Gastroesophageal sphincter (tissue), 4 donors: ENCODE measurements around the gene ADM2. TPM values are rescaled to one million over a fixed set of nuclear protein-coding genes. Genes with fewer than 3 reads are reported as not detected.

Experiments
- ATAC-seq: fragments of 150-250 bp; one replicate; pipeline ENCODE4 v1.9.1; 2016; ENCODE audit warnings: mild to moderate bottlenecking, moderate library complexity
- H3K27ac ChIP-seq, 4 donors: fragments of 200-600 bp; sonication (generic) in 3 of 4; 1 replicate in 3 of 4; 2 replicates in 1 of 4; pipeline ENCODE4 v1.5.1; 2016 to 2019
- H3K27me3 ChIP-seq: fragments of 200-600 bp; sonication (generic); one replicate; pipeline ENCODE4 v1.5.1; 2019
- H3K36me3 ChIP-seq, 2 donors: fragments of 200-600 bp; sonication (generic); one replicate each; pipeline ENCODE4 v1.5.1; 2019; ENCODE audit warnings: control low read depth in 1 of 2
- H3K4me1 ChIP-seq, 3 donors: fragments of 200-600 bp; sonication (generic); 1 replicate in 2 of 3; 2 replicates in 1 of 3; pipeline ENCODE4 v1.5.1; 2016 to 2019; ENCODE audit warnings: control low read depth in 2 of 3
- H3K4me3 ChIP-seq, 2 donors: fragments of 200-600 bp; sonication (generic); one replicate each; pipeline ENCODE4 v1.5.1; 2019; ENCODE audit warnings: mild to moderate bottlenecking in 1 of 2, moderate library complexity in 1 of 2
- H3K9me3 ChIP-seq, 3 donors: fragments of 200-600 bp; sonication (generic); one replicate each; pipeline ENCODE4 v1.5.1; 2017 to 2019; ENCODE audit warnings: control low read depth in 2 of 3
- EP300 ChIP-seq: sonication (generic); formaldehyde crosslinking; IDR thresholded peaks from one replicate; pipeline ENCODE4 v1.6.1; 2017; ENCODE audit warnings: antibody characterized with exemption, mild to moderate bottlenecking
- POLR2A ChIP-seq, 2 donors: fragments of 450-650 bp; IDR thresholded peaks; one replicate each; pipeline ENCODE4 v1.6.1; 2017; ENCODE audit warnings: antibody characterized with exemption in 2 of 2, mild to moderate bottlenecking in 2 of 2, moderate library complexity in 1 of 2
- POLR2AphosphoS5 ChIP-seq: sonication (generic); formaldehyde crosslinking; IDR thresholded peaks from one replicate; pipeline ENCODE4 v1.6.1; 2017; ENCODE audit warnings: antibody characterized with exemption
- WGBS, 2 donors: methylation state at CpG; one replicate each; pipeline ENCODE4 v1.1.5; 2018; ENCODE audit warnings: low coverage in 1 of 2; 5-methylcytosine and 5-hydroxymethylcytosine counted together
- total RNA-seq, 4 donors: library from RNA; depleted of rRNA; stranded (reverse); fragments of >200 nt; gene quantifications; one replicate each; pipeline ENCODE4 v1.1.0, GENCODE V29; 2016
- TF ChIP-seq, protein P1 (sequence below), 4 experiments: fragments of 200-600 bp in 2 of 4; fragments of 450-650 bp in 2 of 4; sonication (generic) in 1 of 4; IDR thresholded peaks; one replicate each; pipeline ENCODE4 v1.5.1; 2017 to 2019; ENCODE audit warnings: antibody characterized with exemption in 4 of 4, mild to moderate bottlenecking in 2 of 4, moderate library complexity in 2 of 4

The ADM2 gene
- total RNA-seq, 4 donors from 2014 or later: 0.40 TPM; not detected in 3

- 30% methylated on average over 2 of the region's 97 CpGs; no CpG with 5 or more reads in 1 of the 2 donors for WGBS, 2 donors
- ATAC-seq: peak; percentile 98
- Histone ChIP-seq H3K4me1 (peaks cover 0 to 50% (median 43%) of the 10 kb centered on the region in 3 donors), H3K9me3 (no peaks in the 10 kb centered on the region), H3K27ac (peak within 1 kb of the TSS; percentile 44 to 94 (median 91)), H3K4me3 (peak within 1 kb of the TSS; percentile 72 to 96), H3K27me3 (peaks cover 14% of the 10 kb centered on the region), H3K36me3 (peaks cover 0 to 8% of the 10 kb centered on the region in 2 donors)
- peak; percentile 65 to 91 for TF ChIP-seq POLR2A (IDR thresholded peaks at IDR 0.05)
- TF ChIP-seq, protein P1, sequence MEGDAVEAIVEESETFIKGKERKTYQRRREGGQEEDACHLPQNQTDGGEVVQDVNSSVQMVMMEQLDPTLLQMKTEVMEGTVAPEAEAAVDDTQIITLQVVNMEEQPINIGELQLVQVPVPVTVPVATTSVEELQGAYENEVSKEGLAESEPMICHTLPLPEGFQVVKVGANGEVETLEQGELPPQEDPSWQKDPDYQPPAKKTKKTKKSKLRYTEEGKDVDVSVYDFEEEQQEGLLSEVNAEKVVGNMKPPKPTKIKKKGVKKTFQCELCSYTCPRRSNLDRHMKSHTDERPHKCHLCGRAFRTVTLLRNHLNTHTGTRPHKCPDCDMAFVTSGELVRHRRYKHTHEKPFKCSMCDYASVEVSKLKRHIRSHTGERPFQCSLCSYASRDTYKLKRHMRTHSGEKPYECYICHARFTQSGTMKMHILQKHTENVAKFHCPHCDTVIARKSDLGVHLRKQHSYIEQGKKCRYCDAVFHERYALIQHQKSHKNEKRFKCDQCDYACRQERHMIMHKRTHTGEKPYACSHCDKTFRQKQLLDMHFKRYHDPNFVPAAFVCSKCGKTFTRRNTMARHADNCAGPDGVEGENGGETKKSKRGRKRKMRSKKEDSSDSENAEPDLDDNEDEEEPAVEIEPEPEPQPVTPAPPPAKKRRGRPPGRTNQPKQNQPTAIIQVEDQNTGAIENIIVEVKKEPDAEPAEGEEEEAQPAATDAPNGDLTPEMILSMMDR (IDR thresholded peaks at IDR 0.05): no peak
Measured at GRCh38 chr22:50474710-50475651, 6.4 kb upstream of the ADM2 start, which contains the start of gene SBF1. SBF1 (minus strand) TSS chr22:50475035; CDS start chr22:50474840, 195 bp downstream.

GRCh38 chr22:50475652-50476002 is 5.7 kb upstream of the ADM2 start:
- no peak for ATAC-seq
- peaks cover 0 to 8% of the 10 kb centered on the region in 2 donors for H3K36me3 ChIP-seq
- WGBS, 2 donors: 76% methylated on average over 6 of the region's 6 CpGs; no CpG with 5 or more reads in 1 of the 2 donors
- peaks cover 0 to 44% (median 36%) of the 10 kb centered on the region in 3 donors for H3K4me1 ChIP-seq
- no peak for TF ChIP-seq EP300
- no peak for TF ChIP-seq POLR2AphosphoS5
- H3K27me3 ChIP-seq: peaks cover 20% of the 10 kb centered on the region
- no peaks in the 10 kb centered on the region for H3K9me3 ChIP-seq
- H3K27ac ChIP-seq: peak overlapping the region in 3 of 4 donors; percentile 89 to 94 (median 93)
- H3K4me3 ChIP-seq: peak overlapping the region in 1 of 2 donors; percentile 96

DNA sequence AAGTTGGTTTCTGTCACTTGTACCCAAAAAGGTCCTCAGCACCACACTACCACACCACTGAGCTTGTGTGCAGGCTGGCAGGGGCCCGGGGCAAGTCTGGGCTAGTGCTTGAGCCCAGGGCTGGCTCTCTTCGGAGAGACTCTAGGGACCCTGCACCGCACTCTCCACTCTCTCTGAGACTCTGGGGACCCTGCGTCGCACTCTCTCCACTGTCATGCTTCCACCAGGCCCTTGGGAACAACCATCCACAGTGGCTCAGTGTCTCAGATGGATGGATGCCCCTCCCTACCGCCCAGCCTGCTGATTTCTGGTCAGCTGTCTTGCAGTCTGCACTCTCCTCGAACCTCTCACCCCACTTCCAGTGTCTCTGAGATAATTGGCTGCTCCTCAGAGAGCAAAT is 4.5 kb upstream of the ADM2 start:
- Histone ChIP-seq H3K9me3 (no peaks in the 10 kb centered on the region), H3K27ac (no peak overlapping the region), H3K4me1 (peaks cover 0 to 43% (median 24%) of the 10 kb centered on the region in 3 donors), H3K36me3 (peaks cover 0 to 2% of the 10 kb centered on the region in 2 donors), H3K27me3 (peaks cover 33% of the 10 kb centered on the region), H3K4me3 (no peak overlapping the region)
- no peak for ATAC-seq
- no peak for TF ChIP-seq EP300
- TF ChIP-seq POLR2AphosphoS5: no peak
- 50 to 72% methylated on average over 1 to 6 of the region's 7 CpGs for WGBS, 2 donors

- no peak for TF ChIP-seq POLR2AphosphoS5
- Histone ChIP-seq H3K27me3 (peaks cover 43% of the 10 kb centered on the region), H3K27ac (no peak overlapping the region), H3K9me3 (no peaks in the 10 kb centered on the region), H3K4me1 (peaks cover 0 to 40% (median 15%) of the 10 kb centered on the region in 3 donors), H3K4me3 (no peak overlapping the region), H3K36me3 (no peaks in the 10 kb centered on the region)
- no peak for ATAC-seq
- WGBS, 2 donors: no CpG with 5 or more reads among the region's 12 CpGs
Measured at GRCh38 chr22:50477923-50478322, 3.4 kb upstream of the ADM2 start.

DNA sequence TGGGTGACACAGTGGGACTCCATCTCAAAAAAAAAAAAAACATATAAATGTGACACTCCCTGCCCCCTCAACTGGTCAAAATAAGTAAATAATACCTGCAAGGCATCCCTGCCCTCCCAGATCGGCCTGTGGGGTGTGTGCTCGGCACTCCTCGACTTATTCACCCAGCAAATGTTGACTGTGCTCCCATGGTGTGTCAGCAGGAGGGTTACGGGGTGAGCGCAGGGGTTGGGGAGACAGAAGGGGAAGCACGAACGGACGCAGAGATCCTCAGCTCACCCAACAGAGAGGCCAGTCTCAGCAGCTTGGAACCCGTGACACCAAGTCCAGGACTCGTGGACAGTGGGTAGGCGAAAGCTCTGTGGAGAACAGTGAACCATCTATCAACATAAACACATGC is 1.6 kb upstream of the ADM2 start:
- Histone ChIP-seq H3K27me3 (peaks cover 61% of the 10 kb centered on the region), H3K9me3 (no peaks in the 10 kb centered on the region), H3K27ac (no peak overlapping the region), H3K4me1 (peaks cover 0 to 27% (median 6%) of the 10 kb centered on the region in 3 donors), H3K4me3 (no peak overlapping the region), H3K36me3 (no peaks in the 10 kb centered on the region)
- TF ChIP-seq EP300 (no peak), POLR2A (IDR thresholded peaks at IDR 0.05) (no peak), POLR2AphosphoS5 (no peak)
- TF ChIP-seq, protein P1 (IDR thresholded peaks at IDR 0.05): no peak
- WGBS, 2 donors: 60 to 75% methylated on average over 9 to 11 of the region's 11 CpGs
- no peak for ATAC-seq

- no CpG with 5 or more reads among the region's 45 CpGs for WGBS, 2 donors
- H3K4me1 ChIP-seq: peaks cover 0 to 19% (median 0%) of the 10 kb centered on the region in 3 donors
- ATAC-seq: no peak
Measured at GRCh38 chr22:50481045-50481439, 301 bp upstream of the ADM2 start.

More at GRCh38 chr22:50481045-50481439, 301 bp upstream of the ADM2 start:
- H3K9me3 ChIP-seq: no peaks in the 10 kb centered on the region
- H3K27ac ChIP-seq: no peak overlapping the region
- peaks cover 75% of the 10 kb centered on the region for H3K27me3 ChIP-seq
- H3K36me3 ChIP-seq: no peaks in the 10 kb centered on the region
- no peak for TF ChIP-seq EP300
- TF ChIP-seq, protein P1 (IDR thresholded peaks at IDR 0.05): no peak
- no peak for TF ChIP-seq POLR2AphosphoS5
- no peak for TF ChIP-seq POLR2A (IDR thresholded peaks at IDR 0.05)
- peak overlapping the region in 1 of 2 donors; percentile 51 for H3K4me3 ChIP-seq
